ENCODE measurements around the gene GPX7.

GPX7 gene

GRCh38 chr1:52621950-52622349 is 19.8 kb downstream of the GPX7 start:
- H3K4me3 ChIP-seq (ENCODE audit: low read length) = no peak overlapping the region
- no peak for DNase-seq (ENCODE audit: low read depth, low spot score)

DNA sequence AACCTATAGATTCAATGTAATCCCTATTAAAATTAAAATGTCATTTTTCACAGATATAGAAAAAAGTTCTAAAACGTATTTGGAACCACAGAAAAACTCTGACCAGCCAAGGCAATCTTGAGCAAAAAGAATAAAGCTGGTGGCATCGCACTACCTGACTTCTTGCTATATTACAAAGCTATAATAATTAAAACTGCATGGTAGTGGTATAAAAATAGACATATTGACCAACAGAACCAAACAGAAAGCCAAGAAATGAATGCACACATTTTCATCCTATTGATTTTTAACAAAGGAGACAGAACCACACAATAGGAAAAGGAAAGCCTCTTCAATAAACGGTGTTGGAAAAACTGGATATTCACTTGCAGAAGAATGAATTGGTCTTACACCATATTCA is 21.6 kb downstream of the GPX7 start:
- no peak for DNase-seq (ENCODE audit: low read depth, low spot score)
- no peak overlapping the region for H3K4me3 ChIP-seq (ENCODE audit: low read length)

DNA sequence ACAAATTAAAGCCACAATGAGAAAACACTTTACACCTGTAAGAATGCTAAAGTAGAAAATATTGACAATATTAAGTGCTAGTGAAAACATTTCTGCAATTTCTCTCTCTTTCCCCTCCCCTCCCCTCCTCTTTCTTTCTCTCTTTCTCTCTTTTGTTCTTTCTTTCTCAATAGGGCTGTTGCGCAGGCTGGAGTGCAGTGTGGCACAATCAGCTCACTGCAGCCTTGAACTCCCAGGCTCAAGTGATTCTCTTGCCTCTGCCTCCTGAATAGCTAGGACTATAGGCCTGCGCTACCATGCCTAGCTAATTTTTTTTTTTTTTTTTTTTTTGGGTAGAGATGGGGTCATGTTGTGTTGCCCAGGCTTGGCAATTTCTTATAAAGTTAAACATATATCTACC is 24.9 kb downstream of the GPX7 start:
- DNase-seq (ENCODE audit: low read depth, low spot score) = no peak
- no peak overlapping the region for H3K4me3 ChIP-seq (ENCODE audit: low read length)

DNA sequence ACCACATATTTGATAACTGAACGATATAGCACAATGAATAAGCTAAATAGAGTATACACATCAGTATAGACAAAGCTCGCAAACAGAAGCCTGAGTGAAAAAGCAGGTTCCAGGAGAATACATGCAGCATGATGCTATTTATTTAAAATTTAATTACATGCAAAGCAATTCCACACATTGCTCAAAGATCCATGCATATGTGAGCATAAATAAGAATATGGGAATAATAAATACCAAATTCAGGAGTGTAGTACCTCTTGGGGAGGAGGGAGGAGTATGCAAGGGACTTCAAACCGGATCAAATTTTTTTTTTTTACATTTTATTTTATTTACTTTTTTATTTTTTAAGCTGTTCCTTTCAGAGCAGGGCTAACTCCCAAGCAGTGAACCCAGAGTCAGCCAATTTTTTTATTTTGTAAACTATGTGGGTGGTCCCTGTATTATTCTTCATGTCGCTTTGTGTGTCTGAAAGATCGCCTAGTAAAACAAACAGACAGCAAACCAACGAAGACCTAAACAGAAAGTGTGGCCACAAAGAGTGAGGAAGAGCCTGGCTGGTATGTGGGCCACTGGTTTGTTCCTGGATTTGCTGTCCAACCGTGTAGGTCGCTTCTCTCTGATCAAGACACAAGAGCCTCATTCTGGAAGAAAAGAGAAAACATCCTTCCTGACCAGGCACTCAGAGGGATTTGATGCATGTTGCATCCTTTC is 26.6 kb downstream of the GPX7 start:
- DNase-seq (ENCODE audit: low read depth, low spot score) = no peak
- H3K4me3 ChIP-seq (ENCODE audit: low read length) = no peak overlapping the region

DNA sequence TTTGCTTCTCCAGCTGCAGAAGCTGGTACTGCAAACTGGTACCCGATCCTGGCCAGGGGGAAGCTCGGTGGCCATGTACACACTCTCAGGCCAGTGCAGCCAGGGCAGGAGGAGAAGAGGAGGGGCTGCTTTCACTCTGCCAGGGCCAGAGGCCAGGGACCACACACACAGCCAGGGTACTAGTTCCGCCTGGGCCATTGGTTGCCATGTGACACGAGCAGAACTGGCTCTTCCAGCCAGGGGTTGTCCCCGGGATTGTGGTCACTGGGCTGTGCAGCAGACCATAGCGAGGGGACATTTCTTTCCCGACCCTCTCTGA is 27.1 kb downstream of the GPX7 start:
- no peak overlapping the region for H3K4me3 ChIP-seq (ENCODE audit: low read length)
- no peak for DNase-seq (ENCODE audit: low read depth, low spot score)

- H3K4me3 ChIP-seq (ENCODE audit: low read length) = no peak overlapping the region
Observed at GRCh38 chr1:52629667-52630066, 27.5 kb downstream of the GPX7 start.

GRCh38 chr1:52631759-52632331 is 29.7 kb downstream of the GPX7 start:
- no peak for DNase-seq (ENCODE audit: low read depth, low spot score)
- no peak overlapping the region for H3K4me3 ChIP-seq (ENCODE audit: low read length)

More at GRCh38 chr1:52629667-52630066, 27.5 kb downstream of the GPX7 start:
- DNase-seq (ENCODE audit: low read depth, low spot score) = no peak

DNA sequence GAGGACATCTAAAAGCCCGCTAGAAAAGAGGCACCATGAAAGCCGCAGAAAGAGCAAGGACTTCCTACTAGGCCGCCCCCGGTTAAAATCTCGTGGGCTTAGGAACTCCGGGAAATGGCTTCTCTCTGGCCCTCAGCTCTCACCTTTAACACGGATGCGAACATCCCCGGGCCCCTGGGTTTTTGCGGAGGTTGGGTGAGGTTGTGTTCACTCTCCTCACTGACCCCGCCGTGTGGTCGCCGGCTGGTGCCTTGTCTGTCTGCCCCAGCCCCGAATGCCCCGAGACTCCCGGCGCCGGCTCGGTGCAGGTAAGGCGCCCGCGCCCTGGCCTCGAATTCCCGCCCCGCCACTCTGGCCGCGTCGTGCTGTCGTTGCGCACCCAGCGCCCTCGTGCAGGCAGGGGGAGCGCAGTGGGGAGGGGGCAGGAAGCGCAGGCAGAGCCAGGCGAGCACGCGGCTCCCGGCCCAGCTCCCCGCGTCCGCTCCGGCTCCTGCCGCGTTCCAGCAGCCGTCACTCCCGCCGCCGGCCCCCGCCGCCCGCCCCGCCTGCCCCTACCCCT is 30.6 kb downstream of the GPX7 start, which contains the start of gene SHISAL2A:
Gene SHISAL2A, plus strand, starts transcription at position 437 of the 559 bp plus-strand sequence. CDS start 326 bp downstream, outside the sequence.
- no peak within 1 kb of the TSS for H3K4me3 ChIP-seq (ENCODE audit: low read length)
- no peak for DNase-seq (ENCODE audit: low read depth, low spot score)

GRCh38 chr1:52633291-52633754 is 31.2 kb downstream of the GPX7 start:
- H3K4me3 ChIP-seq (ENCODE audit: low read length) = no peak overlapping the region
- DNase-seq (ENCODE audit: low read depth, low spot score) = no peak

- H3K4me3 ChIP-seq (ENCODE audit: low read length) = no peak overlapping the region
- no peak for DNase-seq (ENCODE audit: low read depth, low spot score)
Observed at GRCh38 chr1:52634111-52634510, 31.9 kb downstream of the GPX7 start.

DNA sequence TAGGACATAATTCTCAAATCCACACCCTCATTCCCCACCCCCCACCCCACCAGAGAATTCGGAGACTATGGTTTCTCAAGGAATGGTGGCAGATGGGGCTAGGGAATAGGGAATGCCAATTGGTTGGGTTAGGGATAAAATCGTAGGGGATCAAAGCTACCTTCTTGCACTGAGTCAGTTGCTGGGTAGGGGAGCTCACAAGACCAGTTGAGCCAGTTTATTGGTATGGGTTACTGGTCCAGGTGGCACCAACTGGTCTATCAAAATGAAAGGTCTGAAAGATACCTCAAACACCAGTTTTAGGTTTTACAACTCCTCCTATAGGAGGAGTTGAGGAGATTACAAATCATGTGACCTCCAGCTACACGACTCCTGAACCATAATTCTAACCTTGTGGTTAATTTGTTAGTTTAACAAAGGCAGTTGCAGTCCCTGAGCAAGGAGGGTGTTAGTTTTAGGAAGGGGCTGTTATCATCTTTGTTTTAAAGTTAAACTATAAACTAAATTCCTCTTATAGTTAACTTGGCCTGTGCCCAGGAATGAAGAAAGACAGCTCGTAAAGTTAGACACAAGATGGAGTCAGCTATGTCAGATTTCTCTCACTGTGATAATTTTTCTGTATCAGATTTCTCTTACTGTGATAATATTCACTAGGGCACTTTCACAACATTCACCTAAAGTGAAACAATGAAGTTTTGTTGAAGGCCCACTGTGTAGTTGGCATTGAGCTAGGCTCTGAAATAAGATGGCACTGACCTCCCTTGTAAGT is 33.3 kb downstream of the GPX7 start:
- no peak overlapping the region for H3K4me3 ChIP-seq (ENCODE audit: low read length)
- no peak for DNase-seq (ENCODE audit: low read depth, low spot score)

GRCh38 chr1:52636721-52637695 is 34.8 kb downstream of the GPX7 start:
- peak; percentile 75 for DNase-seq (ENCODE audit: low read depth, low spot score)
- no peak overlapping the region for H3K4me3 ChIP-seq (ENCODE audit: low read length)

DNA sequence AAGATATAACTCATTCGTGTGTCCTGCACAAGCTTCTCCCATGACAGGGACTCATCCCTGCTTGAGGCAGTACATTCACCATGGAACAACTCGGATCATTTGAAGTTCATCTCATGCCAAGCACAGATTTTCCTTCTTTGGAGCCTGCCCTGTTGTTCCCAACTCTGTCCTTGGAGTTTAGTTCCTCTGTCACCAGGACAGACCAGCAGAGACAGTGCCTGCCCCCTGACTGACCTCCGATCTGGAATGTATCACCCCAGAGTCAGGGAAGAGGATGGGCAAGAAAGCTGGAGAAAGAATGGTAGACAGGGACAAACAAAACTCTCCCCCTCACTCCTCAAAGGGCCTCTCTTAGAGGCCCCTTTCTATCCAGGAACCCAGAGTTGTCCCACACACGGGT is 35.8 kb downstream of the GPX7 start:
- no peak for DNase-seq (ENCODE audit: low read depth, low spot score)
- no peak overlapping the region for H3K4me3 ChIP-seq (ENCODE audit: low read length)

DNA sequence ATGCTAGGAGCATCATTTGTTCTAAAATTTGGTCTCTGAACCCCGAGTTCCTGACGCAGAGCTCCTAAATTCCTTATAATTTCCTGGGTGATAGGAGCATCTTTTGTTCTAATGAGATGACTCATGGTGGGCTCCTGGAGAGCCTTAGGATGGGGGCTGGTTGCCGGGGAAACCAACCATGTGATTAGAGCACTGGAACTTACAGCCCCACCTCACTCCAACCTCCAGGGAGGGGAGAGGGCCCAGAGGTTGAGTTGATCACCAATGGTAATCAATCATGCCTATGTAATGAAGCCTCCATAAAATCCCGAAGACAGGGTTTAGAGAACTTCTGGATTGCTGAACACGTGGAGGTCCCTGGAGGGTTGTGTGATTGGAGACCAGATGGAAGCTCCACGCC is 38.5 kb downstream of the GPX7 start:
- H3K4me3 ChIP-seq (ENCODE audit: low read length) = no peak overlapping the region
- no peak for DNase-seq (ENCODE audit: low read depth, low spot score)

- no peak for DNase-seq (ENCODE audit: low read depth, low spot score)
- H3K4me3 ChIP-seq (ENCODE audit: low read length) = no peak overlapping the region
Observed at GRCh38 chr1:52641307-52641706, 39.1 kb downstream of the GPX7 start.

DNA sequence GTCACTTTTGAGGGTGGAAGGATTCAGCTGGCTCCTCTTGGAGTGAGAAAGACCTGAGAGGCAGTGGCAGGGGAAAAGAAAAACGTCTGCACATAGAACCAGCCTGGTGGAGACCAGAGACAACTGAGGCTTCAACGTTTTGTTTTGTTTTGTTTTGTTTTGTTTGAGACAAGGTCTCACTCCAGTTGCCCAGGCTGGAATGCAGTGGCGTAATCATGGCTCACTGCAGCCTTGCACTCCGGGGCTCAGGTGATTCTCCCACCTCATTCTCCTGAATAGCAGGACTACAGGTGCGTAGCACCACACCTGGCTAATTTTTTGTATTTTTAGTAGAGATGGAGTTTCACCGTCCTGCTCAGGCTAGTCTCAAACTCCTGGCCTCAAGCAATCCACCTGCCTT is 43.1 kb downstream of the GPX7 start:
- no peak for DNase-seq (ENCODE audit: low read depth, low spot score)

DNA sequence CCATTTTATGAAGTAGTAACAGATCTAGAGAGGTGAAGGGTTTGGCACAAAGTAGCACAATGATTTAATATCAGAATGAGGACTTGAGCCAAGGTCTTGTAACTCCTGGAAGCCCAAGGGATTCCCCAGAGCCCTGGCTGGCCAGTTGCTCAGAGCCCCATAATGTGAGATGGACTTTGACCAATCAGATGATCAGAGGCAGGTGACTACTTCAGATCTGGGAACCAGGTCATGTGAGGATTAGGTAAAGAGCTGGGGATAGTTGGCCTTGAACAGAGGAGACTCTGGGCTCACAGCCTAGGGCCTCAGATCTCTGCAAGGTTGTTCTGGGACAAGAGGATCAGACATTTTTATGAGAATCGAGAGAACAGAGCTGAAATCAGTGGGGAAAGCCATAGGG is 49.7 kb downstream of the GPX7 start:
- H3K4me3 ChIP-seq (ENCODE audit: low read length) = no peak overlapping the region
- DNase-seq (ENCODE audit: low read depth, low spot score) = no peak

More for the DNA sequence above, 43.1 kb downstream of the GPX7 start:
- no peak overlapping the region for H3K4me3 ChIP-seq (ENCODE audit: low read length)

DNA sequence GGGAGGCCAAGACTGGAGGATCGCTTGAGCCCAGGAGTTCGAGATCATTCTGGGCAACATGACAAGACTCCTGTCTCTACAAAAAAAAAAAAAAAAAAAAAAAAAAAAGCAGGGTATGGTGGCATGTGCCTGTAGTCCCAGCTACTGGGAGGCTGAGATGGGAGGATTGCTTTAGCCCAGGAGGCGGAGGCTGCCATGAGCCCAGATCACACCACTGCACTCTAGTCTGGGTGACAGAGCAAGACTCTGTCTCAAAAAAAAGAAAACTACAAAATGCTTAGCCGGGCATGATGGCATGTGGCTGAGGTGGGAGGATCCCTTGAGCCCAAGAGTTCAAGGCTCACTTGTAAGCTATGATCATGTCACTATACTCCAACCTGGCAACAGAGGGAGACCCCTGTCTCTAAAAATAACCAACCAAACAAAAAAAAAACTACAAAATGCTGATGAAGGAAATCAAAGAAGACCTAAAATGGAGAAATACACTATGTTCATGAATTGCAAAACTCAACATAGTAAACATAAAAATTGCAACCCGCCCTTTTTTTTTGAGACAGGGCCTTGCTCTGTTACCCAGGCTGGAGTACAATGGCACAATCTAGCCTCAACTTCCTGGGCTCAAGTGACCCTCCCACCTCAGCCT is 51.2 kb downstream of the GPX7 start:
- no peak for DNase-seq (ENCODE audit: low read depth, low spot score)
- H3K4me3 ChIP-seq (ENCODE audit: low read length) = no peak overlapping the region

All from Jurkat, Clone E6-1 (cell line).